HG03432 (cell line): Measurements from ENCODE around the gene DDN.

Source experiments
- ATAC-seq: cut with Tn5 transposase; IDR thresholded peaks from one replicate; pipeline ENCODE4 v1.9.1; 2021; ENCODE audit warnings: mild to moderate bottlenecking, moderate library complexity; ENCODE audit not compliant: unreplicated experiment

Gene DDN

GRCh38 chr12:48968467-48968866, 30.7 kb downstream of the DDN start:
- ATAC-seq = no peak

GRCh38 chr12:48967991-48968390, 31.2 kb downstream of the DDN start:
- no peak for ATAC-seq

- ATAC-seq = no peak
Observed at GRCh38 chr12:48966177-48966895, 32.8 kb downstream of the DDN start.

GRCh38 chr12:48965298-48965838, 33.8 kb downstream of the DDN start:
- no peak for ATAC-seq

GRCh38 chr12:48961801-48962200, 37.4 kb downstream of the DDN start:
- no peak for ATAC-seq

- no peak for ATAC-seq
Observed at GRCh38 chr12:48961331-48961730, 37.8 kb downstream of the DDN start.

GRCh38 chr12:48960834-48961233, 38.3 kb downstream of the DDN start:
- no peak for ATAC-seq

- no peak for ATAC-seq
Observed at GRCh38 chr12:48958049-48958388, 41.2 kb downstream of the DDN start.

GRCh38 chr12:48957141-48958048, 41.8 kb downstream of the DDN start, which contains the start of gene ARF3:
TSS of gene ARF3 (minus strand) at chr12:48957487. CDS start at chr12:48941095, 16,392 bp downstream.
- ATAC-seq = peak; percentile 94

GRCh38 chr12:48956279-48957140, 42.7 kb downstream of the DDN start:
- peak; percentile 33 for ATAC-seq

GRCh38 chr12:48954841-48955501, 44.2 kb downstream of the DDN start:
- no peak for ATAC-seq

- no peak for ATAC-seq
Observed at GRCh38 chr12:48954061-48954460, 45.1 kb downstream of the DDN start.

GRCh38 chr12:48952691-48953090, 46.5 kb downstream of the DDN start:
- ATAC-seq = no peak

GRCh38 chr12:48947727-48948126, 51.4 kb downstream of the DDN start:
- ATAC-seq = no peak

GRCh38 chr12:48946943-48947342, 52.2 kb downstream of the DDN start:
- no peak for ATAC-seq

- ATAC-seq = no peak
Observed at GRCh38 chr12:48946205-48946604, 53.0 kb downstream of the DDN start.
